Karpas-422 (cell line): ENCODE measurements around the gene PXDN. TPM values are rescaled to one million over a fixed set of nuclear protein-coding genes. Genes with fewer than 3 reads are reported as not detected.
"Not testable (repeated sequence)": the region's sequence is repeated elsewhere in the genome, so short reads cannot be mapped to it uniquely, and the experiment has no call there.

Source experiments
- DNase-seq: peaks from one replicate; pipeline ENCODE4 v3.0.0-alpha.2; 2015
- H2AFZ ChIP-seq: fragments of 200-600 bp; sonication (generic); 2 replicates; pipeline ENCODE4 v1.6.1; 2014; ENCODE audit warnings: antibody characterized with exemption, low read length, mixed read lengths
- H3K27ac ChIP-seq: fragments of 200-600 bp; sonication (generic); 2 replicates; pipeline ENCODE4 v1.5.1; 2014; ENCODE audit warnings: mild to moderate bottlenecking, low read length, moderate library complexity
- H3K27me3 ChIP-seq: fragments of 200-600 bp; sonication (generic); 2 replicates; pipeline ENCODE4 v1.6.1; 2014; ENCODE audit warnings: low read length, mixed read lengths
- H3K36me3 ChIP-seq: fragments of 200-600 bp; sonication (generic); 2 replicates; pipeline ENCODE4 v1.6.1; 2014; ENCODE audit warnings: low read length, mixed read lengths; ENCODE audit not compliant: insufficient read depth
- H3K4me1 ChIP-seq: fragments of 200-600 bp; sonication (generic); 2 replicates; pipeline ENCODE4 v1.6.1; 2014; ENCODE audit warnings: mild to moderate bottlenecking, low read length, mixed read lengths
- H3K4me2 ChIP-seq: fragments of 200-600 bp; sonication (generic); 2 replicates; pipeline ENCODE4 v1.6.1; 2014; ENCODE audit warnings: low read length, low read depth, mild to moderate bottlenecking; ENCODE audit not compliant: poor library complexity, severe bottlenecking
- H3K4me3 ChIP-seq: fragments of 200-600 bp; sonication (generic); 2 replicates; pipeline ENCODE4 v1.5.1; 2014; ENCODE audit warnings: mild to moderate bottlenecking, antibody characterized with exemption, low read length, mixed read lengths
- H3K79me2 ChIP-seq: fragments of 200-600 bp; sonication (generic); 2 replicates; pipeline ENCODE4 v1.6.1; 2014; ENCODE audit warnings: mild to moderate bottlenecking, low read length, mixed read lengths
- H3K9ac ChIP-seq: fragments of 200-600 bp; sonication (generic); 2 replicates; pipeline ENCODE4 v1.6.0; 2014; ENCODE audit warnings: low read length
- H3K9me2 ChIP-seq: fragments of 200-600 bp; sonication (generic), shearing (Covaris generic); replicated peaks from 2 replicates; pipeline ENCODE4 v1.6.0; 2014; ENCODE audit warnings: mild to moderate bottlenecking, low read length, moderate library complexity; ENCODE audit not compliant: insufficient read depth
- H3K9me3 ChIP-seq: fragments of 300-700, 200-600 bp; sonication (generic); 2 replicates; pipeline ENCODE4 v1.6.1; 2014; ENCODE audit warnings: low read length, mixed read lengths
- H4K20me1 ChIP-seq: fragments of 200-600 bp; sonication (generic); 2 replicates; pipeline ENCODE4 v1.6.1; 2014; ENCODE audit warnings: mild to moderate bottlenecking, antibody characterized with exemption, low read length, low read depth; ENCODE audit not compliant: insufficient read depth
- total RNA-seq: library from RNA; depleted of rRNA; stranded (reverse); fragments of >200 nt; shearing (Covaris generic); gene quantifications from 2 replicates; pipeline ENCODE4 v1.2.3, GENCODE V29; 2014; ENCODE audit warnings: low replicate concordance

Gene PXDN
- total RNA-seq, 1 experiment from 2014 or later, result not detected

DNA sequence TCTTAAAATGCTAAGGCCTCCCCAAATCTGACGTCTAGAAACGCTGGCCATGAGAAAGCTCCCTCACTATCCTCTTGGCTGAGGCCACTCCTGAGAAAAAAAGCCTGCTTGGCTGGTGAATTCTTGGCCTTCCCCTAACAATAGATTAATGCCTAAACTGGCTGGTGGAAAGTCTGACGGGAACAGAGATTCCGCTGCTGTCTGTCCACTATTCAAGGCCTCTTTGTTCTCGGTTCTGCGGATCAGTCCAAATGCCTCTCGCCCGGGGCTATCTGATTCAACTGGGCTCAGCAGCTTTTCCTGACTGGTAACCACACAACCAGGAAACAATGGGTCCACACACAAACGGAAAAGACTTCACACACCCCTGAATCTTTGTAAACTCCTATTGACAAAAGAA, 27.2 kb downstream of the PXDN start:
- no peaks in the 10 kb centered on the region for H4K20me1 ChIP-seq
- H3K27me3 ChIP-seq, result no peaks in the 10 kb centered on the region
- H3K4me1 ChIP-seq, result no peaks in the 10 kb centered on the region
- H3K27ac ChIP-seq, result no peak overlapping the region
- no peaks in the 10 kb centered on the region for H3K79me2 ChIP-seq
- H3K9me3 ChIP-seq, result no peaks in the 10 kb centered on the region; the same call in 1 of the 2 replicates
- DNase-seq, result no peak
- no peak overlapping the region for H2AFZ ChIP-seq
- H3K9ac ChIP-seq, result no peak overlapping the region
- H3K9me2 ChIP-seq, result no peaks in the 10 kb centered on the region
- H3K36me3 ChIP-seq, result no peaks in the 10 kb centered on the region
- no peak overlapping the region for H3K4me3 ChIP-seq
- no peak overlapping the region for H3K4me2 ChIP-seq

DNA sequence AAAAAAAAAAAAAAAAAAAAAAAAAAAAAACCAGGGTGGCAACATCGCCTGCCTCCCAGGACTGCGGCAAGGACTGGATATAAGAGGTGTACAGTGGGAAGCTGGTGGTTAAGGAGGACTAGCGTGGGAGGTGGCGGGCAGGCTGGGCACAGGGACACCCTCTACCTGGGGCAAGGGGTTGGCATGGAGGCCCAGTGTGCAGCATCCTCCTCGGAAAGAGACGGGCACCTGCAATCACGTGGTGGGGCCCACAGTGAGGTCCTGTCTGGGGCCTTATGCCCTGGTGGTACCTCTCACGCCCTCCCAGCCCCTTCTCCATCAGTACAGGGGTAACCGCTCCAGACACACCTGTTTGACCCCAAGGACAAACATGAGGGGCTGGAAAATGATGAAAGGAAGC, 27.9 kb downstream of the PXDN start:
- Histone ChIP-seq H4K20me1 (no peaks in the 10 kb centered on the region), H2AFZ (no peak overlapping the region), H3K27me3 (no peaks in the 10 kb centered on the region), H3K36me3 (no peaks in the 10 kb centered on the region), H3K9me3 (no peaks in the 10 kb centered on the region; the same call in 1 of the 2 replicates), H3K4me1 (no peaks in the 10 kb centered on the region), H3K79me2 (no peaks in the 10 kb centered on the region), H3K4me3 (no peak overlapping the region), H3K27ac (no peak overlapping the region), H3K9me2 (no peaks in the 10 kb centered on the region), H3K4me2 (no peak overlapping the region), H3K9ac (no peak overlapping the region)
- DNase-seq, result no peak

DNA sequence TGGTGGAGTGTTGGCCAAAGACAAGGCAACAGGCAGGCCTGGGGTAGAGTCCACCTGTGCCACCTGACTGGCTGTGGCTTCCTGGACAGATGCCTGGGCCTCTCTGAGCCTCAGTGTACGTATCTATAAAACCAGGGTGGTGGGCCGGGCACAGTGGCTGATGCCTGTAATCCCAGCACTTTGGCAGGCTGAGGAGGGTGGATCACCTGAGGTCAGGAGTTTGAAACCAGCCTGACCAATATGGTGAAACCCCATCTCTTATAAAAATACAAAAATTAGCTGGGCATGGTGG, 28.4 kb downstream of the PXDN start:
- not testable (repeated sequence) for H3K79me2 ChIP-seq, H4K20me1 ChIP-seq, H3K9me3 ChIP-seq, H3K4me3 ChIP-seq, H3K9ac ChIP-seq, H3K4me1 ChIP-seq, H3K27me3 ChIP-seq, DNase-seq, H3K4me2 ChIP-seq, H3K27ac ChIP-seq, H2AFZ ChIP-seq, H3K36me3 ChIP-seq, H3K9me2 ChIP-seq

DNA sequence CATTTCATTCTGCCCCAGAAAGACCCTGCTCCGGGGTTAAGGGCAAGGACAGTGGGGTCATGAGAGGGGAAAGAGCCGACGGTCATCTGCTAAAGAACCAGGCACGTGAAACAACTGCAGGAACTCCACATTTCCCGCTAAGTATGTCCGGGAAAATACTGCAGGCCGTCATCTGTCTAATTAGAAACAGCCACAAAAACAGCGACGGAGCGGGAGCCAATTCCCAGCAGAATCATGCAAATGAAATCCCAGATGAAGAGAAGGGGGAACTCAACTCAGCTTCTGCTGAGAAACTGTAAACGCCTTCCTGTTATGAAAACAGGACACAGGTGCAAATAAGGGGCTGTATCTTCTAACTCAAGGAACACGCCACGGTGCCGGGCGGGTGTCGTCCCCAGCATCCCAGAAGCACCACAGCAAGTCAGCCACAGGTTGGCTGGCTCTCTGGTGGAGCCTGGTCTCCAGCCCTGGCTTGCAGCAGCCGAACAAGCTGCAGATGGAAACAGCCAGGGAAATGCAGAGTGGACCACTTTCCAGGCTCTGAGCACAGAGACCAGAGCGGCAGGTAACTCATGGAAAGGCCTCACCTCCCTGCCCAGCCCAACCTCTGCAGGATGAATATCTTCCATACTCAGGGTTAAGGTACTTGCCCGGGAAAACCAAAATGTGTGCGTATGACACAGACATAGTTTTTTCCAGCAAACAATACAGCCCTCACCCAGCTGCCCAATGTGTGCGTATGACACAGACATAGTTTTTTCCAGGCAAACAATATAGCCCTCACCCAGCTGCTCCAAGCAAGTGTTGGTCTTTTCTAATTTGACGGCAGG, 28.9 kb downstream of the PXDN start:
- DNase-seq, result no peak
- no peak overlapping the region for H3K27ac ChIP-seq
- no peaks in the 10 kb centered on the region; the same call in 1 of the 2 replicates for H3K9me3 ChIP-seq
- no peak overlapping the region for H3K4me3 ChIP-seq
- no peak overlapping the region for H3K4me2 ChIP-seq
- H3K9me2 ChIP-seq, result no peaks in the 10 kb centered on the region
- H3K36me3 ChIP-seq, result no peaks in the 10 kb centered on the region
- H3K4me1 ChIP-seq, result no peaks in the 10 kb centered on the region
- H3K27me3 ChIP-seq, result no peaks in the 10 kb centered on the region
- no peak overlapping the region for H2AFZ ChIP-seq
- H3K9ac ChIP-seq, result no peak overlapping the region
- H4K20me1 ChIP-seq, result no peaks in the 10 kb centered on the region
- H3K79me2 ChIP-seq, result no peaks in the 10 kb centered on the region

DNA sequence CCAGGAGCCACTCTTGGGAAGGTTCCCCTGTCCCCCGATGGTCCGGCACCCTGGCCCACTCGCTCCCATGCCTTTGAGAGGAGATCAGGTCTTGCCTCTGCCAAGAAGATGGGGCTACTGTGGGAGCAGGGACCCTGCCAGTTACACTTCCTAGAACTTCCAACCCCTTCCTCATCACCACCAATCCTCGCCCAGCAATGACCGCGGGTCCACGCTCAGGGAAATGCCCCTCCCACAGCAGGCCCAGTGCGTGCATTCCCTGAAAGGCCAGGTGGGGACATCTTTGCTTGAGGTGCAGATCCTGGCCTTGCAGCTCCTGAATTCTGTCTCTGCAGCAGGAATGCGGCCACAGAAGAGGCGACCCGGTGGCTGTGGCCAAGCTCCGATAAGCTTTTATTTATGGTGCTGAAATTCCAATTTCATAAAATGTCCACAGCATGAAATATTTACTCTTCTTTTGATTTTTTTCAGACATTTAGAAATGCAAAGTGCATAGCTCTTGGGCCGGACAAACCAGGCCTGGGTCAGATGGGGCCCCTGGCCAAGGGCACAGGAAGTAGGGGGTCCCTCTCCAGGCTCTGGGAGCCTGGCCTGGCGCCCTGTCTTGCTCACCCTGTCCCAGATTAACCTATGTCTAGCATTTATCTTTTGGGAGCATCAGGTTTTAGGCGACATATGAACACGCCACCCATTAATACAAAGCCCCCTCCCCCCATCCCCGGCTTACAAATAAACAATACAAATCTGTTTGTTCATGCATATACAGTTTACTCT, 29.8 kb downstream of the PXDN start:
- H3K9ac ChIP-seq, result no peak overlapping the region

DNA sequence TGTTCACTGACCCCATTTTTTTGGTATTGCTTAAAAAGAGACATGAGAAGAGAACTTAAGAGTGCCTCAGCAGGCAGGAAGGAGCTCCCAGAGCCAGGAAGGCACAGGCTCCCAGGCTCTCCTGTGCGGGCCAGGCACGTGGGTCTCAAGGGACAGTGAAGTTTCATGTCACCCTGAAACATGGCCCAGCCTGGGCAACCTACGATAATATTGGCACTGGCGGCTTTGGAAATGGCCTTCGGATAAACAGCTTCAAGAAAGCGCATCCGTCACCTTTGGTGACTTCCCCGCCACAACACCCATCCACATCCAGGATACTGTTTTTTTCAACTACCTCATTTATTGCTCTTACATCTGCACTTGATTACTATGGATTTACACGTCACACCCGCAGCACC, 30.5 kb downstream of the PXDN start:
- Histone ChIP-seq H3K4me2 (no peak overlapping the region), H3K9me2 (no peaks in the 10 kb centered on the region), H3K36me3 (no peaks in the 10 kb centered on the region), H3K79me2 (no peaks in the 10 kb centered on the region), H3K4me1 (no peaks in the 10 kb centered on the region), H4K20me1 (no peaks in the 10 kb centered on the region), H3K27ac (no peak overlapping the region), H3K9ac (no peak overlapping the region), H3K9me3 (no peaks in the 10 kb centered on the region; the same call in 1 of the 2 replicates), H2AFZ (no peak overlapping the region), H3K27me3 (no peaks in the 10 kb centered on the region), H3K4me3 (no peak overlapping the region)
- no peak for DNase-seq

More for the DNA sequence above, 29.8 kb downstream of the PXDN start:
- no peak for DNase-seq
- Histone ChIP-seq H3K79me2 (no peaks in the 10 kb centered on the region), H3K4me1 (no peaks in the 10 kb centered on the region), H3K4me3 (no peak overlapping the region), H3K9me3 (no peaks in the 10 kb centered on the region; the same call in 1 of the 2 replicates), H3K4me2 (no peak overlapping the region), H3K27ac (no peak overlapping the region), H3K27me3 (no peaks in the 10 kb centered on the region), H4K20me1 (no peaks in the 10 kb centered on the region), H3K9me2 (no peaks in the 10 kb centered on the region), H3K36me3 (no peaks in the 10 kb centered on the region), H2AFZ (no peak overlapping the region)

DNA sequence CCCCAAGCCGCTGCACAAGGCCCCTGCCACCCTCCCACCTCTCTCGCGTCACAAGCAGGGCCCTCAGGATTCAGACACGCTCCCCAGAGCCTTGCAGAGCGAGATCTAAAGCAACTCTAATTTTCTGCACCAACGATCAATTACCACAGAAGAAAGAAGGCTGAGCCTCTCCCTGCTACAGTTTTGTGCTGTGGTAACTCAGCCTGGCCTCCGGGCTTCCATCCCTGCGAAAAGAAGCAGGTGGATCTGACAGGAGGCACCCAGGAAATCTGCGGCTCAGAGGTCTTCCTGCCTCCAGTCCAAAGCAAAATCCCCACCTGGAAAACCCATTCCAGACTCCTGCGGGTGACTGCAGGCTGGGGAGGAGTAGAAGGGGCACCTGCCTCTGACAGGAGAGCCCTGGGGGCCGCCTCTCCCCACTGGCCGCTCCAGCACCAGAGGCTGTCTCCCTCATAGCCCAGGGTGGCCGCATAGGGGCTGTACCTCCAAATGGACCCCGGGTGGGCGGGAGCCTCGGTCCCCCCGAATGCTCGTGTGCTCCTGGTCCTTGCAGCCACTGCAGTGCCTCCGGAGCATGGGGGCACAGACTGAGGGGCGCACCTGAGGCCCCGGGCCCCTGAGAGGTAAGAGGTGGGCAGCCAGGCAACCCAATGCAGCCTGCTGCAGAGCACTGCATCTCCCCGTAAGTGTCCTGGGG, 31.0 kb downstream of the PXDN start:
- H3K27me3 ChIP-seq, result no peaks in the 10 kb centered on the region

DNA sequence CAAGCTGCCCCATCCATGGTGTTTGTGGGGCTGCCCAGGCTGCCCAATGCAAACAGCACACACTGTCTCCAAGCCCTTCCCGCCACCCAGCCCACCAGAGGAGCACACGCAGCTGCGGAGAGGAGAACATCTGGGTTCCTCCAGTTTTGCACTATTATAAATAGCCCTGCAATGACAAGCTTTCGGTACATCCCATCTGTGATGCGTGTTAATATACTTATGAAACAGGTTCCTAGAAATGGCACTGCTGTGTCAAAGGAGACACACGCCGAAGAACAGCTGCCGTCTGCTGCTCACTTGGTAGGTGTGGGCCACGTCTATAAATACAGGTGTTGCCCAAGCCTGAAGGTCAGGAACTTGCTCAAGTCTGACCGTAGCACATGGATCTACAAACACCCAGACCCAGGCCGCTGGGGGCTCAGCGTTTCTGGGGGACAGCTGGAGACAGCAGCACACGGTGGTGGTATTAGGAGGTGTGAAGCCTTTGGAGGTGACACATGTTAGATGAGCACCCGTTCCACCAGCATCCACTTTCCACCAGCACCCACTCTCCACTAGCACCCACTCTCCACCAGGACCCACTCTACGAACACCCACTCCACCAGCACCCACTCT, 34.3 kb downstream of the PXDN start:
- Histone ChIP-seq H3K9me2 (no peaks in the 10 kb centered on the region), H3K27me3 (no peaks in the 10 kb centered on the region), H3K36me3 (no peaks in the 10 kb centered on the region), H4K20me1 (no peaks in the 10 kb centered on the region), H3K79me2 (no peaks in the 10 kb centered on the region), H3K4me1 (no peaks in the 10 kb centered on the region), H3K4me3 (no peak overlapping the region), H3K9me3 (no peaks in the 10 kb centered on the region), H3K9ac (no peak overlapping the region), H3K4me2 (no peak overlapping the region), H2AFZ (no peak overlapping the region), H3K27ac (no peak overlapping the region)
- no peak for DNase-seq

More for the DNA sequence above, 31.0 kb downstream of the PXDN start:
- no peak overlapping the region for H2AFZ ChIP-seq
- no peaks in the 10 kb centered on the region for H3K79me2 ChIP-seq
- H3K4me2 ChIP-seq, result no peak overlapping the region
- no peaks in the 10 kb centered on the region for H3K36me3 ChIP-seq
- H3K4me1 ChIP-seq, result no peaks in the 10 kb centered on the region
- H3K9ac ChIP-seq, result no peak overlapping the region
- no peaks in the 10 kb centered on the region for H4K20me1 ChIP-seq
- no peaks in the 10 kb centered on the region; the same call in 1 of the 2 replicates for H3K9me3 ChIP-seq
- no peak for DNase-seq
- H3K4me3 ChIP-seq, result no peak overlapping the region
- no peak overlapping the region for H3K27ac ChIP-seq
- no peaks in the 10 kb centered on the region for H3K9me2 ChIP-seq
